ENCODE results near the gene DCLK1. TPM values are rescaled to one million over a fixed set of nuclear protein-coding genes. Genes with fewer than 3 reads are reported as not detected.

Gene DCLK1
- total and polyA plus RNA-seq, 4 donors, result 2.6 to 47.4 (median 13.9) TPM

- no peak overlapping the region for H3K27ac ChIP-seq (ENCODE audit: low read depth in 1 of 2, low read length in 2 of 2)
- no peaks in the 10 kb centered on the region for H3K27me3 ChIP-seq (ENCODE audit: control insufficient read depth in 1 of 2, insufficient read depth in 2 of 2, low read length in 1 of 2)
- intact Hi-C loops (cut with DNase I), result no loop called here
- no peaks in the 10 kb centered on the region for H3K4me1 ChIP-seq (ENCODE audit: control insufficient read depth in 1 of 2, insufficient read depth in 2 of 2, low read length in 2 of 2)
- H3K36me3 ChIP-seq (ENCODE audit: control insufficient read depth in 1 of 2, insufficient read depth in 2 of 2, low read length in 1 of 2), result no peaks in the 10 kb centered on the region
- ATAC-seq (ENCODE audit: low FRiP score) (no peak), DNase-seq (no peak)
- H3K9me3 ChIP-seq (ENCODE audit: control insufficient read depth, low read length), result no peaks in the 10 kb centered on the region
- WGBS, 2 donors, result 66 to 67% methylated on average over 5 of the region's 5 CpGs
- no peak overlapping the region for H3K4me3 ChIP-seq (ENCODE audit: low read length in 2 of 2)
These were observed 291.4 kb downstream of the DCLK1 start for GRCh38 chr13:35839806-35840205.

- DNase-seq (no peak), ATAC-seq (ENCODE audit: low FRiP score) (no peak)
- intact Hi-C loops (cut with DNase I), result no loop called here
- H3K36me3 ChIP-seq (ENCODE audit: control insufficient read depth in 1 of 2, insufficient read depth in 2 of 2, low read length in 1 of 2), result no peaks in the 10 kb centered on the region
- WGBS, 2 donors, result 58 to 65% methylated on average over 1 of the region's 1 CpG
- H3K4me1 ChIP-seq (ENCODE audit: control insufficient read depth in 1 of 2, insufficient read depth in 2 of 2, low read length in 2 of 2), result peaks cover 0 to 3% of the 10 kb centered on the region in 2 donors
- no peak overlapping the region for H3K27ac ChIP-seq (ENCODE audit: low read depth in 1 of 2, low read length in 2 of 2)
- H3K9me3 ChIP-seq (ENCODE audit: control insufficient read depth, low read length), result no peaks in the 10 kb centered on the region
- no peak overlapping the region for H3K4me3 ChIP-seq (ENCODE audit: low read length in 2 of 2)
- no peaks in the 10 kb centered on the region for H3K27me3 ChIP-seq (ENCODE audit: control insufficient read depth in 1 of 2, insufficient read depth in 2 of 2, low read length in 1 of 2)
These were observed 292.8 kb downstream of the DCLK1 start for GRCh38 chr13:35838356-35838755.

GRCh38 chr13:35836446-35836845, 294.7 kb downstream of the DCLK1 start:
- 88 to 93% methylated on average over 7 of the region's 7 CpGs for WGBS, 2 donors
- DNase-seq (no peak), ATAC-seq (ENCODE audit: low FRiP score) (no peak)
- Histone ChIP-seq H3K27me3 (ENCODE audit: control insufficient read depth in 1 of 2, insufficient read depth in 2 of 2, low read length in 1 of 2) (no peaks in the 10 kb centered on the region), H3K27ac (ENCODE audit: low read depth in 1 of 2, low read length in 2 of 2) (no peak overlapping the region), H3K4me1 (ENCODE audit: control insufficient read depth in 1 of 2, insufficient read depth in 2 of 2, low read length in 2 of 2) (peaks cover 0 to 4% of the 10 kb centered on the region in 2 donors), H3K9me3 (ENCODE audit: control insufficient read depth, low read length) (no peaks in the 10 kb centered on the region), H3K4me3 (ENCODE audit: low read length in 2 of 2) (no peak overlapping the region), H3K36me3 (ENCODE audit: control insufficient read depth in 1 of 2, insufficient read depth in 2 of 2, low read length in 1 of 2) (no peaks in the 10 kb centered on the region)
- intact Hi-C loops (cut with DNase I), result no loop called here

GRCh38 chr13:35835989-35836388, 295.2 kb downstream of the DCLK1 start:
- H3K27ac ChIP-seq (ENCODE audit: low read depth in 1 of 2, low read length in 2 of 2), result no peak overlapping the region

GRCh38 chr13:35833608-35834275, 297.4 kb downstream of the DCLK1 start:
- H3K27me3 ChIP-seq (ENCODE audit: control insufficient read depth in 1 of 2, insufficient read depth in 2 of 2, low read length in 1 of 2), result no peaks in the 10 kb centered on the region
- no peaks in the 10 kb centered on the region for H3K36me3 ChIP-seq (ENCODE audit: control insufficient read depth in 1 of 2, insufficient read depth in 2 of 2, low read length in 1 of 2)
- WGBS, 2 donors, result 19 to 25% methylated on average over 6 of the region's 6 CpGs
- H3K27ac ChIP-seq (ENCODE audit: low read depth in 1 of 2, low read length in 2 of 2), result peak overlapping the region; percentile 30 to 59
- intact Hi-C loops (cut with DNase I), result no loop called here
- H3K9me3 ChIP-seq (ENCODE audit: control insufficient read depth, low read length), result no peaks in the 10 kb centered on the region
- DNase-seq (no peak), ATAC-seq (ENCODE audit: low FRiP score) (no peak)
- peaks cover 0 to 4% of the 10 kb centered on the region in 2 donors for H3K4me1 ChIP-seq (ENCODE audit: control insufficient read depth in 1 of 2, insufficient read depth in 2 of 2, low read length in 2 of 2)
- no peak overlapping the region for H3K4me3 ChIP-seq (ENCODE audit: low read length in 2 of 2)

More at GRCh38 chr13:35835989-35836388, 295.2 kb downstream of the DCLK1 start:
- Histone ChIP-seq H3K4me3 (ENCODE audit: low read length in 2 of 2) (no peak overlapping the region), H3K27me3 (ENCODE audit: control insufficient read depth in 1 of 2, insufficient read depth in 2 of 2, low read length in 1 of 2) (no peaks in the 10 kb centered on the region), H3K4me1 (ENCODE audit: control insufficient read depth in 1 of 2, insufficient read depth in 2 of 2, low read length in 2 of 2) (peaks cover 0 to 4% of the 10 kb centered on the region in 2 donors), H3K9me3 (ENCODE audit: control insufficient read depth, low read length) (no peaks in the 10 kb centered on the region), H3K36me3 (ENCODE audit: control insufficient read depth in 1 of 2, insufficient read depth in 2 of 2, low read length in 1 of 2) (no peaks in the 10 kb centered on the region)
- DNase-seq (no peak), ATAC-seq (ENCODE audit: low FRiP score) (no peak)
- intact Hi-C loops (cut with DNase I), result no loop called here
- 91 to 95% methylated on average over 4 of the region's 4 CpGs for WGBS, 2 donors

- H3K4me3 ChIP-seq (ENCODE audit: low read length in 2 of 2), result no peak overlapping the region
- no peak for ATAC-seq (ENCODE audit: low FRiP score)
- WGBS, 2 donors, result 74 to 80% methylated on average over 9 of the region's 9 CpGs
These were observed 298.2 kb downstream of the DCLK1 start for GRCh38 chr13:35833031-35833430.

GRCh38 chr13:35832551-35832950, 298.6 kb downstream of the DCLK1 start:
- H3K27me3 ChIP-seq (ENCODE audit: control insufficient read depth in 1 of 2, insufficient read depth in 2 of 2, low read length in 1 of 2), result no peaks in the 10 kb centered on the region
- no peak overlapping the region for H3K27ac ChIP-seq (ENCODE audit: low read depth in 1 of 2, low read length in 2 of 2)
- DNase-seq (no peak), ATAC-seq (ENCODE audit: low FRiP score) (no peak)
- intact Hi-C loops (cut with DNase I), result no loop called here
- WGBS, 2 donors, result 96 to 100% methylated on average over 1 of the region's 1 CpG
- H3K36me3 ChIP-seq (ENCODE audit: control insufficient read depth in 1 of 2, insufficient read depth in 2 of 2, low read length in 1 of 2), result no peaks in the 10 kb centered on the region
- H3K9me3 ChIP-seq (ENCODE audit: control insufficient read depth, low read length), result no peaks in the 10 kb centered on the region
- H3K4me1 ChIP-seq (ENCODE audit: control insufficient read depth in 1 of 2, insufficient read depth in 2 of 2, low read length in 2 of 2), result peaks cover 0 to 4% of the 10 kb centered on the region in 2 donors
- no peak overlapping the region for H3K4me3 ChIP-seq (ENCODE audit: low read length in 2 of 2)

More at GRCh38 chr13:35833031-35833430, 298.2 kb downstream of the DCLK1 start:
- no peak overlapping the region for H3K27ac ChIP-seq (ENCODE audit: low read depth in 1 of 2, low read length in 2 of 2)
- H3K36me3 ChIP-seq (ENCODE audit: control insufficient read depth in 1 of 2, insufficient read depth in 2 of 2, low read length in 1 of 2), result no peaks in the 10 kb centered on the region
- no peaks in the 10 kb centered on the region for H3K27me3 ChIP-seq (ENCODE audit: control insufficient read depth in 1 of 2, insufficient read depth in 2 of 2, low read length in 1 of 2)
- H3K4me1 ChIP-seq (ENCODE audit: control insufficient read depth in 1 of 2, insufficient read depth in 2 of 2, low read length in 2 of 2), result peaks cover 0 to 4% of the 10 kb centered on the region in 2 donors
- no peaks in the 10 kb centered on the region for H3K9me3 ChIP-seq (ENCODE audit: control insufficient read depth, low read length)
- DNase-seq, result no peak
- intact Hi-C loops (cut with DNase I), result no loop called here

- 98% methylated on average over 2 of the region's 2 CpGs for WGBS, 2 donors
- DNase-seq (no peak), ATAC-seq (ENCODE audit: low FRiP score) (no peak)
- Histone ChIP-seq H3K36me3 (ENCODE audit: control insufficient read depth in 1 of 2, insufficient read depth in 2 of 2, low read length in 1 of 2) (no peaks in the 10 kb centered on the region), H3K9me3 (ENCODE audit: control insufficient read depth, low read length) (no peaks in the 10 kb centered on the region), H3K27me3 (ENCODE audit: control insufficient read depth in 1 of 2, insufficient read depth in 2 of 2, low read length in 1 of 2) (no peaks in the 10 kb centered on the region), H3K4me3 (ENCODE audit: low read length in 2 of 2) (no peak overlapping the region), H3K27ac (ENCODE audit: low read depth in 1 of 2, low read length in 2 of 2) (no peak overlapping the region), H3K4me1 (ENCODE audit: control insufficient read depth in 1 of 2, insufficient read depth in 2 of 2, low read length in 2 of 2) (peaks cover 0 to 4% of the 10 kb centered on the region in 2 donors)
- intact Hi-C loops (cut with DNase I), result no loop called here
These were observed 300.2 kb downstream of the DCLK1 start for GRCh38 chr13:35830850-35831450.

Measured in aorta (tissue), 5 donors.